Stimulated activated naive CD4-positive, alpha-beta T cell (primary cell): ENCODE results near the gene MACROH2A2.
A peak's percentile ranks its signal among the peaks of the same experiment; 100 is the strongest.

Experiments used
- DNase-seq, 6 experiments: peaks; one replicate each; lab custom pipeline; 2025; lab: John Stamatoyannopoulos, UW

Gene MACROH2A2

GRCh38 chr10:70130878-70131559 lies 78.4 kb downstream of the MACROH2A2 start:
- no peak for DNase-seq

- no peak for DNase-seq
Observed at GRCh38 chr10:70131560-70131937, 78.9 kb downstream of the MACROH2A2 start.

GRCh38 chr10:70132098-70133029 lies 79.7 kb downstream of the MACROH2A2 start, which contains the start of gene AIFM2:
Gene AIFM2, minus strand, starts transcription at chr10:70132825. Its CDS starts 8,741 bp downstream, at chr10:70124084.
- DNase-seq: peak in 3 of 6 experiments; percentile 4 to 19 (median 14)

DNA sequence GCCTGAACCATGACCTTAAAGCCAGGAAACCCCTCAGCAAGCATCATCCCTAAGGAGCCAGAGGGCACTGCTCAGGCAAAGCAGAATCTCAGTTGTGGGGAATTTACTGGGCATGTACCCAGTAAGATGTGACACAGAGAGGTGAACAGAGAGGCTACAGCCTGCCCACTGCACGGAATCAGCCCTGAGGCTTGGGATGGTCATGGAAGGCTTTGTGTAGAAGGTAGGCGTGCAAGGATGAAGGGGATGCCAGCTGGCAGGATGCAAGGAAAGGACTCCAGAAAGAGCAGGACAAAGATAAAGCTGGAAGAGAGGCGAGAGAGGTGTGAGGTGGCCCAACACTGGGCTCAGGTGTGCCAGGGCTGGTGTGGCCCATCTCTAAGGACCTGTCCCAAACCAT lies 82.4 kb downstream of the MACROH2A2 start:
- no peak for DNase-seq

DNA sequence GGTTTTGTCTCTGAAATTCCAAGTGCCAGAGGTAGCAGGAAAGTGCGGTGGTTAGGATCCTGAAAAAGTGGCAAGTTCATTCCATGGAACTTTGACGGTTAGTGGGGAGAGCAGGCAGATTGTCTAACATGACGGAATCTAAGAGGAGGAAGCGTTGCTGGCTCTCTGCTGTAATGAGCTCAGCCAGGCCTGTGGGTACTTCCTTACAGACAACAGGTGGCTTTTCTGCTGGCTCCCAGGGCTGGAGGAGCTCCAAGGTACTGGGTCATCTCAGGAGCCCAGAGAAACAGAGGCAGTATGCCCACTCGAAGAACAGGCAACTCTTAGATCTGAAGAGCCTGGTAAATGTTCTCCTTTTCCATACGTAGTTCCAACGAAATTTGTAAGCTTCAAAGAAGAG lies 83.0 kb downstream of the MACROH2A2 start:
- DNase-seq: no peak

- DNase-seq: no peak
Observed at GRCh38 chr10:70137135-70137534, 84.5 kb downstream of the MACROH2A2 start.

GRCh38 chr10:70137927-70138883 lies 85.6 kb downstream of the MACROH2A2 start:
- DNase-seq: no peak

- DNase-seq: no peak
Observed at GRCh38 chr10:70139151-70139996, 86.7 kb downstream of the MACROH2A2 start.

- no peak for DNase-seq
Observed at GRCh38 chr10:70139997-70140250, 87.3 kb downstream of the MACROH2A2 start.

- DNase-seq: no peak
Observed at GRCh38 chr10:70140297-70140696, 87.7 kb downstream of the MACROH2A2 start.

GRCh38 chr10:70142555-70142954 lies 89.9 kb downstream of the MACROH2A2 start:
- no peak for DNase-seq

DNA sequence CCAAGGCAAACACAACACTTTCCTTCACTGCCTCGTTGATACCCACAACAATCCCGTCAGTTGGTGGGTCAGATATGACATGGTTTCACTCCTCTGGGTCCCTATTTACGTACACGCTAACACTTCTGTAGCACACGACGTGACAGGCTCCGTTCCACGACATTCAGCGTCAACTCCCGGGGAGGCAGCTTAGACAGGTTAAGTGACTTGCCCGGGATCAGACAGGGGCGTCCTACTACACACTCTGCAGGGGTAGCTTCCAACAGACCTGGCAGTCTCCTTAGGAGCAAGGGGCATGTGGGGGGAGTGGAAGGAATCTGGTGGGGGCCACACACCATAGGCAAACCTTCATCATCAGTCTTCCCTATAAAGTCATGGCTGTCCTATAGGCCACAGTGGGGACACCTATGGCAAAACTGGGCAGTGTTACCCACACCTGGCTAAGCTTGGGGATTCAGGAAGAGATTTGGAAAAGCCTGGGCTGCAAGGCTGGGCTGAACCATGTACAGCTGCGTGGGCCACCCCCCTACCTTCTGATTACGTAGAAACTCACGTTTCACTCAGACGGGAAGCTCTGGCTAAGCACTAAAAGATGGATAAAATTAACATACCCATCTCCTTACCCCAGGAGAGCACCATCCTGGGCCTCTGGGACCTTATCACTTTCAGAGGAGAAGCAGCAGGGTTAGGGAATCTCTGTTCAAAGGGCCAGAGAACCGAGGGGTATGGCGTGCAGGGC lies 91.9 kb downstream of the MACROH2A2 start:
- DNase-seq: no peak

DNA sequence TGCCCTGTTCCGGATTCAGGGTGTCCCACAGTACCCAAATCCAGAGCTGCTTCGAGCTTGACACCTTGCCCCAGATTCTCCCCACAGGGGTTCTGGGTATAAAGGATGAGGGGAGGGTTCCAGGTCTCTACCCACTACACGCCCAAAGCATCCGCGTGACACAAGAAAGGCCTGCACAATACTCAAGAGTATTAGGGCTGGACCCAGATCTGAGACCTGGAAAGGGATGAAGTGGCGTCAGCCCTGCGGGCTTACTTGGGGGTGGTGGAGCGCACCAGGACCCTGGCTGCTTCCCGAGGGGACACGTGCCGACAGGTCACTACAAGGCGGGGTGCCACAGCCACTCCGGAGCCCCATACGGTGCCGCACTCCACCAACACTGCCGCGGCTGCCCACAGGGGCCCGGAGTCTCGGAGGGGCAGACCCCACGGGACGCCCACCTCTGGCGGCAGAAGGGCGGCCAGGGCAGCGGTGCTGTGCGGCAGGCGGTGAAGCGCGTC lies 92.6 kb downstream of the MACROH2A2 start:
- DNase-seq: peak in 1 of 6 experiments; percentile 55

DNA sequence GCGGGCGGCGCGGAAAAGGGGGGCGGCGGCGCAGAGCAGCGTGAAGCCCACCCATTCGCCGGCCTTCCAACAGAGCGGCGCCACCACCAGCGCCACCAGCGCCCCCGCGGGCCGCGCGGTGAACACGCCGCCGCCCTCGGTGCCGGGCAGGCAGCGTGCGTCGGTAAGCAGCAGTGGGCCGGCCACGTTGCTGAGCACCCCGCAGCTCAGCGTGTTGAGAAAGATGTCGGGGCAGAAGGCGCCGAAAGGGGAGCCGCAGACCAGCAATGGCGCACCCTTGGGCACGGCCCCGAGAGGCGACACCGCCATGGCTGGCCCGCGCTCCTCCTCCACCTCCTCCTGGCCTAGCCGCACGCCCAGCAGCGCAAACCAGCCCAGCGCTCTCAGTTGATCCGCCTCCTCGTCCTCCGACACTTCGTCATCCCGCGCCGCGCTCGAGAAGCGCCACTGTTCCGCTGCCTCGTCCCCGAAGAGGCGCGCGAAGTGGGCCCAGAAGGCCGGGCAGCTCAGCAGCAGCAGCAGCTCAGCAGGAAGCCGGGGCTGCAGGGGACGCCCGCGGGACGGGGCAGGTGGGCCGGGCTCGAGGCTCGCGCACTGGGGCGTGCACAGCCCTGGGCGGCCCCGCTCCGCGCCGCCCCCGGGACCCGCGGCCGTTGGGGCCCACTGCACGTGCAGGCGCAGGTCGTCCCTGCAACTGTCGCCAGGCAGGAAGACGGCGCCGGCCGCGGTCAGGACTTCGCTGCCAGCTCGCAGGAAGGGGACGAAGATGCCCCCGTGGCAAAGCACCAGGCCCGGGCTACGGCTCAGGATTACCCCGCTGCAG lies 93.2 kb downstream of the MACROH2A2 start:
- DNase-seq: peak; percentile 62 to 89 (median 72)

DNA sequence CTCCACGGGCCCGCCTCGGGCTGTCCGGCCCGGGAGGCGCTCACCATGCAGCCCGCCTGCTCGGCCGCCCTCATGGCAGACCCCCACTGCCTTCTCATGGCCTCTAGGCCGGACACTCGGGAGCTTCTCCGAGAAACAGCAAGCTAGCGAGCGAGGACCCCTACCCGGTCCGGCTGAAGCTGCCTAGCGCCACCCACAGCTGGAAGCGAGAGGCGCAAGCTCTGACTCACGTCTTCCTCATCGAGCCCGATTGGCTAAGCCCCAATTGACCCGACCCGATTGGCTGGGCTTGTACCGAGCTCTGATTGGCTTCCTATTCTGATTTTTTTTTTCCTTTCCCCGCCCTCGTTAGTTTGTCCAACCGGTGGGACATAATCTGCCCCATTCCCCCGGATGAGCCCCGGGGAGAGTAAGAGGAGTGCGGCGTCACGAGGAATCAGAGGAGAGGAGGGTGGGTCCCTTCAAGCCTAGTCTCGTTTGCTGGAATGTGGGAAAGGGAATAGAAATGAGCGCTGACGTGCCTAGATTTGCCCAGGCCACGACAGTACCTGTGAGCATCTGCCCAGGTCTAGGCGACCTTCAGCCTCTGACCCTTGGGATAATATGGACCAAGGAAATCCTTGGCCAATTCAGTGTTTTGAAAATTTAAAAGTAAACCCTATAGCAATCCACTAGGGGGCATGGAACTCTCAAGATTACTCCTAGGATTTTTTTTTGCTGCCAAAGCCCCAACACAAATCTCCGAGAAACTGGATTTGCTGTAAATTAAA lies 94.0 kb downstream of the MACROH2A2 start, which contains the start of gene TYSND1:
Gene TYSND1, minus strand, starts transcription at position 212 of the 770 bp plus-strand sequence. Its CDS starts 114 bp downstream, at position 98.
- peak; percentile 86 to 93 (median 88) for DNase-seq

DNA sequence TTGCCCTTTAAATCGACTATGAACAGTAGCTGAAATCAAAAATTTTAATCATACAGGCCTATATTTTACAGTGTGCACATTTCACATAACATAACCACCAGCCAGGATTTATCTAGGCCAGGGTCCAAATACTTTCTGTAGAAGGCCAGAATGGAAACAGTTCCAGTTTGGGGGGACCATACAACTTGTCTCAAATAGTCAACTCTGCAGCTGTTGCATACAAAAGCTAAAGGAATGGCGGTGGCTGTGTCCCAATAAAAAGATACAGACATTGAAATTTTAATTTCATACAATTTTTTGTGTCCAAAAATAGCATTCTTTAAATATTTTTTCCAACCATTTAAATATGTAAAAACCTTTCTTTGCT lies 94.6 kb downstream of the MACROH2A2 start:
- no peak for DNase-seq

GRCh38 chr10:70148516-70148915 lies 95.9 kb downstream of the MACROH2A2 start:
- DNase-seq: no peak

DNA sequence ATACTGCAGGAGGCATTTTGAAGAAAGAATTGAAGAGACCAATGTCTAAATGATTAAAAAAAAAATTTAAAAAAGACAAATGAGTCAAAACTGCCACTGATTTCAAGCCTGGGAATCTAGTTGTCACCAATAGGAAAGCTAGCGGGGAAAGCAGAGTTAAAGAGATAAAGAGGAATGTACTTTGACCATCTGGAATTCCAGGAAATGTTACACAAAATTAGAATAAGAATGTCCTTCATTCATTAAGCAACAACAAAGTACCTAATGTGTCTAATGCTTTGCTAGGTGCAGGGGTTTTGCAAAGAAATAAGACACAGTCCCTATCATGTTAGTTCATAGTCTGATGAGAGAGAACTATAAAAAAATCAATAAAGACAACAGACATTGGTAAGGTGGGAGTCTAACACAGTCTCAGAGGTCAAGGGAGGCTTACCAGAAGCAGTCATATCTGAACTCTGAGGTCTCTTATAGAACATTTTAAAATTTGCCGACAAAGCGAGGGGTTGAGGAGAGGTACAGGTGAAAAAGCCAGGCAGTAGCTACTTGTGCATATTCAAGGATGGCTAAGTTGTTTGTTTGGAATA lies 102.7 kb downstream of the MACROH2A2 start:
- no peak for DNase-seq
